22Rv1 (cell line): ENCODE results near the gene LUZP1.
"Not testable (repeated sequence)": the region's sequence is repeated elsewhere in the genome, so short reads cannot be mapped to it uniquely, and the experiment has no call there.

Experiments
- H3K27ac ChIP-seq: fragments of 450-650 bp; 2 replicates; pipeline ENCODE4 v1.5.1; 2017
- ZFX ChIP-seq: fragments of 450-650 bp; IDR thresholded peaks from 2 replicates; pipeline ENCODE4 v1.6.1; 2017; ENCODE audit warnings: antibody characterized with exemption, borderline replicate concordance
- TF ChIP-seq, protein P1 (sequence below): fragments of 450-650 bp; IDR thresholded peaks from 2 replicates; pipeline ENCODE4 v1.5.1; 2017; ENCODE audit warnings: mild to moderate bottlenecking

The LUZP1 gene

GRCh38 chr1:23198373-23198772 lies 29.7 kb upstream of the LUZP1 start:
- no peak overlapping the region for H3K27ac ChIP-seq
- TF ChIP-seq, protein P1, sequence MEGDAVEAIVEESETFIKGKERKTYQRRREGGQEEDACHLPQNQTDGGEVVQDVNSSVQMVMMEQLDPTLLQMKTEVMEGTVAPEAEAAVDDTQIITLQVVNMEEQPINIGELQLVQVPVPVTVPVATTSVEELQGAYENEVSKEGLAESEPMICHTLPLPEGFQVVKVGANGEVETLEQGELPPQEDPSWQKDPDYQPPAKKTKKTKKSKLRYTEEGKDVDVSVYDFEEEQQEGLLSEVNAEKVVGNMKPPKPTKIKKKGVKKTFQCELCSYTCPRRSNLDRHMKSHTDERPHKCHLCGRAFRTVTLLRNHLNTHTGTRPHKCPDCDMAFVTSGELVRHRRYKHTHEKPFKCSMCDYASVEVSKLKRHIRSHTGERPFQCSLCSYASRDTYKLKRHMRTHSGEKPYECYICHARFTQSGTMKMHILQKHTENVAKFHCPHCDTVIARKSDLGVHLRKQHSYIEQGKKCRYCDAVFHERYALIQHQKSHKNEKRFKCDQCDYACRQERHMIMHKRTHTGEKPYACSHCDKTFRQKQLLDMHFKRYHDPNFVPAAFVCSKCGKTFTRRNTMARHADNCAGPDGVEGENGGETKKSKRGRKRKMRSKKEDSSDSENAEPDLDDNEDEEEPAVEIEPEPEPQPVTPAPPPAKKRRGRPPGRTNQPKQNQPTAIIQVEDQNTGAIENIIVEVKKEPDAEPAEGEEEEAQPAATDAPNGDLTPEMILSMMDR: no peak
- no peak for TF ChIP-seq ZFX

DNA sequence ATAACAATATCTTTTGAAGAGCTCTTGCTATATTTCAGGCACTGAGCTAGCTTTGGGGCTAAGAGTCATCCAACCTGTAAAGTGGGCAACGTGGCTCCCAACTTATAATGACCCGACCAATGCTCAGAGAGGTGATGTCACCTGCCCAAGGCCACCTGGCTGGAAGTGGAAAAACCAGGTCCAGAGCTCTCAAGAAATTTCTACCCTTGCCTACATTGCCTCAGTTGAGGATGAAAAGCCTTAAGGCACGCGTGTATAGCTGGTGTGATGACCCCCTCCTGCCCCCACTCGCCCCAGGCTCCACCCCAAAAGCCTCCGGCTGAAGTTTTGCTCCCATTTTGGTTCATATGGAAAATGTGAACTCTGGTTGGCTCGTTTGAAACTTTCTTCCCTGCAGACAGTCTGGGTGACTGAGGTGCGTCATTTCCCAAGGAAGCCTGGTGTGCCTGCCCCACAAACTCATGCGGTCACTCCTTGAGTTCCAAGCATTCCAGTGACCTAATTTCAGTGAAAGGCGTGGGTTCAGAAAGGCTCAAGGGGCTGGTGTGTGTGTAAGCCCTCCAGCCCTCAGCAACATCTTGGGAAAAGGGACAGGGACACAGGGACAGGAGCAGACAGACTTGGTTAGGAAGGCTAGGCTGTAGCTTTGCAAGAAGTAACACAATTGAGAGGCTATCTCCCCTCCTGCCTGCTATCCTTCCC lies 28.1 kb upstream of the LUZP1 start:
- TF ChIP-seq, protein P1: no peak
- no peak for TF ChIP-seq ZFX
- no peak overlapping the region for H3K27ac ChIP-seq

DNA sequence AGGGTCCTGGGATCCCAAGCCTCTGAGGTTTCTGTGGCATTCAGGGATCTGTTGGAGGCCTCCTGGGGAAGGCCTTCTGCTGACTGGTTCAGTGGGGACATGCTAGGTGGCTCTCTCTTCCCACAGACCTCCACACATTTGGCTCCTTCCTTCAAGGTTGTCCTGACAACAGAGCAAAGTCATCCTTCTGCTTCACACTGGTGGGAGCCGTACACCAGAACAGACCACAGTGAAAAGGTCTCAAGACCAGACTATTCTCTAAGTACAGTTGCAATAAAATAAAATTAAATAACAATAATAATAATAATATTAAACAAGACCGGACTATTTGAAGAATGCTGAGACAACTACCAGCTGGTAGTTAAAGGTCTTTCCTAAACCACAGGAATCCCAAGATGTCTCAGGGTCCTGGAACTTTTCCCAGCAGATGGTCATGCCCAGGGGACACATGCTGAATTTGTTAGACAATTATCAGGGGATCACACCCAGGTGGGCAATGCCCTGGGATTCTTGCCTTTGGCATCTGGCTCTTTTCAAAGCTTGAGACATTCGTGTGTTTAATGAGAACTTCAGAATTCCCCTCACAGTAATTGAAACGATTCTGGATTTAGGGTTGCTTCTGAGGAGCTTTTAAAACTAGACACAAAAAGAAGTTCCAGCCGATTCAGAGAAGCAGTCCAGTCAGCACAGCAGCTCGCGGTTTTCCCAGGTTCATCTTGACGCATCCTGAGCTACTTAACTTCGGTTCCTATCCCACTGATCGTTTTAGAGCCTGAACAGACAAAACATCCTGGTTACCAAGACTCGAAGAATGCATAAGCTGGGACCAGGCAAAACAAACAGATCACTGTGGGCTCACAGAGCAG lies 25.7 kb upstream of the LUZP1 start:
- TF ChIP-seq, protein P1: no peak
- no peak for TF ChIP-seq ZFX
- no peak overlapping the region for H3K27ac ChIP-seq

- no peak overlapping the region for H3K27ac ChIP-seq
- no peak for TF ChIP-seq ZFX
- TF ChIP-seq, protein P1: no peak
Measured at GRCh38 chr1:23193391-23194118, 24.9 kb upstream of the LUZP1 start.

DNA sequence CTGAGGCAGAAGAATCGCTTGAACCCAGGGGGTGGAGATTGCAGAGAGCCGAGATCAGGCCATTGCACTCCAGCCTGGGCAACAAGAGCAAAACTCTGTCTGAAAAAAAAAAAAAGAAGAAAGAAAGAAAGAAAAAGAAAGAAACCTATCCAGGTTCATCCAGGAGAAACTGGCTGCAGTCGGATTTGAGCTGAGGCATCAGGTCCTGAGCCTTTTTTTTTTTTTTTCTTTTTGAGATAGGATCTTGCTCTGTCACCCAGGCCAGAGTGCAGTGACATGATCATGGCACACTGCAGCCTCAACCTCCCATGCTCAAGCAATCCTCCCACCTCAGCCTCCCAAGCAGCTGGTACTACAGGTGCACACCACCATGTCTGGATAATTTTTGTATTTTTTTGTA lies 22.5 kb upstream of the LUZP1 start:
- H3K27ac ChIP-seq: no peak overlapping the region
- no peak for TF ChIP-seq ZFX
- TF ChIP-seq, protein P1: no peak

GRCh38 chr1:23188936-23189452 lies 20.3 kb upstream of the LUZP1 start:
- H3K27ac ChIP-seq: not testable (repeated sequence)

DNA sequence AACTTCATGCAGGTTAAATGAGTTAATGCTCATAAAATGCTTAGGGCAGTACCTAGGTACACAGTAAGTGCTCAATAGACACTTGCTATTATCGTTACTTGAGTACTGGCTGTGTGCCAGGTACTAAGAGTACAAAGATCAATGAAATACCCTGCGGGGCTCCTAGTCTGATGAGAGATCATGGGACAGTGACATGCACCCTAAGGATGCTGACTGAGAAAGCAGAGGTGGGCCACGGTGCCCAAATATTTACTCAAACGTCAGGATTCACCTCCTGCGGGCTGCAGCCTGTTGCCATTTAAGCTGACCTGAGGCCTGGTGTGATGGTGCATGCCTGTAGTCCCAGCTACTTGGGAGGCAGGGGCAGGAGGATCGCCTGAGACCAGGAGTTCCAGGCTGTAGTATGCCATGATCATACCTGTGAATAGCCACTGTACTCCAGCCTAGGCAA lies 19.8 kb upstream of the LUZP1 start:
- TF ChIP-seq, protein P1: no peak
- no peak for TF ChIP-seq ZFX
- no peak overlapping the region for H3K27ac ChIP-seq
